ENCODE data around the gene HSD11B1.

- TF ChIP-seq CTCF (IDR thresholded peaks at IDR 0.05; ENCODE audit: insufficient read depth, low read length, poor library complexity, severe bottlenecking) = no peak
- TF ChIP-seq EZH2phosphoT487 (conservative IDR thresholded peaks at IDR 0.05; ENCODE audit: low read length) = no peak
Observed at GRCh38 chr1:209703834-209704504, 677 bp upstream of the HSD11B1 start.

Data from SU-DHL-6 (cell line).